Measurements from ENCODE around the gene CDK10. TPM values are rescaled to one million over a fixed set of nuclear protein-coding genes. Genes with fewer than 3 reads are reported as not detected.
"Not testable (repeated sequence)": the region's sequence is repeated elsewhere in the genome, so short reads cannot be mapped to it uniquely, and the experiment has no call there.

Gene CDK10
- total RNA-seq, 1 experiment from 2014 or later, result 52.6 TPM

DNA sequence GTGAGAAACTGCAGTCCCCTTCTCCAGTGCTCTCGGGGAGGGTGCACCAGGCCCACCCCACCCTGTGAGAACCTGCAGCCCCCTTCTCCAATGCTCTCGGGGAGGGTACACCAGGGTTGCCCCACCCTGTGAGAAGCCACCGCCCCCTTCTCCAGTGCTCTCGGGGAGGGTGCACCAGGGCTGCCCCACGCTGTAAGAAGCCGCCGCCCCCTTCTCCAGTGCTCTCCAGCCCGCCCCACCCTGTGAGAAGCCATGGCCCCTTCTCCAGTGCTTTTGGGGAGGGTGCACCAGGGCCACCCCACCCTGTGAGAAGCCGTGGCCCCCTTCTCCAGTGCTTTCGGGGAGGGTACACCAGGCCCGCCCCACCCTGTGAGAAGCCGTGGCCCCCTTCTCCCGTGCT lies 16.7 kb upstream of the CDK10 start:
- Histone ChIP-seq H3K27me3 (ENCODE audit: control insufficient read depth, insufficient read depth, low read length) (no peaks in the 10 kb centered on the region), H3K27ac (ENCODE audit: low read length) (no peak overlapping the region), H3K4me1 (ENCODE audit: control insufficient read depth, insufficient read depth, low read length) (no peaks in the 10 kb centered on the region), H3K36me3 (ENCODE audit: control insufficient read depth, insufficient read depth, low read length) (no peaks in the 10 kb centered on the region), H3K4me3 (ENCODE audit: low read depth in 2 of 2, low read length in 2 of 2) (no peak overlapping the region), H3K9me3 (ENCODE audit: control insufficient read depth, insufficient read depth, low read depth, low read length) (no peaks in the 10 kb centered on the region)
- ATAC-seq (no peak), DNase-seq (ENCODE audit: low read depth, low spot score) (no peak)
- in situ Hi-C loops (cut with HindIII; ENCODE audit: low pct_unique_long_range_greater_than_20kb, low sequenced_read_pairs) (no loop called here), intact Hi-C loops (cut with micrococcal nuclease; ENCODE audit: unreplicated experiment) (no loop called here)
- TF ChIP-seq POLR2AphosphoS5 (IDR thresholded peaks at IDR 0.05; ENCODE audit: low read depth, low read length), result no peak
- TF ChIP-seq SIN3A (IDR thresholded peaks at IDR 0.05; ENCODE audit: borderline replicate concordance, insufficient read depth, low read depth, low read length), result no peak
- TF ChIP-seq, protein P1, sequence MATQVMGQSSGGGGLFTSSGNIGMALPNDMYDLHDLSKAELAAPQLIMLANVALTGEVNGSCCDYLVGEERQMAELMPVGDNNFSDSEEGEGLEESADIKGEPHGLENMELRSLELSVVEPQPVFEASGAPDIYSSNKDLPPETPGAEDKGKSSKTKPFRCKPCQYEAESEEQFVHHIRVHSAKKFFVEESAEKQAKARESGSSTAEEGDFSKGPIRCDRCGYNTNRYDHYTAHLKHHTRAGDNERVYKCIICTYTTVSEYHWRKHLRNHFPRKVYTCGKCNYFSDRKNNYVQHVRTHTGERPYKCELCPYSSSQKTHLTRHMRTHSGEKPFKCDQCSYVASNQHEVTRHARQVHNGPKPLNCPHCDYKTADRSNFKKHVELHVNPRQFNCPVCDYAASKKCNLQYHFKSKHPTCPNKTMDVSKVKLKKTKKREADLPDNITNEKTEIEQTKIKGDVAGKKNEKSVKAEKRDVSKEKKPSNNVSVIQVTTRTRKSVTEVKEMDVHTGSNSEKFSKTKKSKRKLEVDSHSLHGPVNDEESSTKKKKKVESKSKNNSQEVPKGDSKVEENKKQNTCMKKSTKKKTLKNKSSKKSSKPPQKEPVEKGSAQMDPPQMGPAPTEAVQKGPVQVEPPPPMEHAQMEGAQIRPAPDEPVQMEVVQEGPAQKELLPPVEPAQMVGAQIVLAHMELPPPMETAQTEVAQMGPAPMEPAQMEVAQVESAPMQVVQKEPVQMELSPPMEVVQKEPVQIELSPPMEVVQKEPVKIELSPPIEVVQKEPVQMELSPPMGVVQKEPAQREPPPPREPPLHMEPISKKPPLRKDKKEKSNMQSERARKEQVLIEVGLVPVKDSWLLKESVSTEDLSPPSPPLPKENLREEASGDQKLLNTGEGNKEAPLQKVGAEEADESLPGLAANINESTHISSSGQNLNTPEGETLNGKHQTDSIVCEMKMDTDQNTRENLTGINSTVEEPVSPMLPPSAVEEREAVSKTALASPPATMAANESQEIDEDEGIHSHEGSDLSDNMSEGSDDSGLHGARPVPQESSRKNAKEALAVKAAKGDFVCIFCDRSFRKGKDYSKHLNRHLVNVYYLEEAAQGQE (IDR thresholded peaks at IDR 0.05; ENCODE audit: insufficient read depth in 1 of 2, low read depth in 2 of 2, low read length in 1 of 2), result no peak
- no peak for TF ChIP-seq TCF7L2 (IDR thresholded peaks at IDR 0.05; ENCODE audit: low read depth, low read length)
- TF ChIP-seq, protein P2, sequence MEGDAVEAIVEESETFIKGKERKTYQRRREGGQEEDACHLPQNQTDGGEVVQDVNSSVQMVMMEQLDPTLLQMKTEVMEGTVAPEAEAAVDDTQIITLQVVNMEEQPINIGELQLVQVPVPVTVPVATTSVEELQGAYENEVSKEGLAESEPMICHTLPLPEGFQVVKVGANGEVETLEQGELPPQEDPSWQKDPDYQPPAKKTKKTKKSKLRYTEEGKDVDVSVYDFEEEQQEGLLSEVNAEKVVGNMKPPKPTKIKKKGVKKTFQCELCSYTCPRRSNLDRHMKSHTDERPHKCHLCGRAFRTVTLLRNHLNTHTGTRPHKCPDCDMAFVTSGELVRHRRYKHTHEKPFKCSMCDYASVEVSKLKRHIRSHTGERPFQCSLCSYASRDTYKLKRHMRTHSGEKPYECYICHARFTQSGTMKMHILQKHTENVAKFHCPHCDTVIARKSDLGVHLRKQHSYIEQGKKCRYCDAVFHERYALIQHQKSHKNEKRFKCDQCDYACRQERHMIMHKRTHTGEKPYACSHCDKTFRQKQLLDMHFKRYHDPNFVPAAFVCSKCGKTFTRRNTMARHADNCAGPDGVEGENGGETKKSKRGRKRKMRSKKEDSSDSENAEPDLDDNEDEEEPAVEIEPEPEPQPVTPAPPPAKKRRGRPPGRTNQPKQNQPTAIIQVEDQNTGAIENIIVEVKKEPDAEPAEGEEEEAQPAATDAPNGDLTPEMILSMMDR (IDR thresholded peaks at IDR 0.05), result no peak
- ChIA-PET POLR2A (no interaction called here), CTCF (no interaction called here)
- BruUV-seq (replicated peaks), result no TSS peak

GRCh38 chr16:89670496-89671431 lies 15.7 kb upstream of the CDK10 start:
- ATAC-seq, result peak; percentile 55
- H3K4me1 ChIP-seq (ENCODE audit: control insufficient read depth, insufficient read depth, low read length), result no peaks in the 10 kb centered on the region
- intact Hi-C loops (cut with micrococcal nuclease; ENCODE audit: unreplicated experiment), result no loop called here
- TSS peak; percentile 49 for BruUV-seq (replicated peaks)
- no peaks in the 10 kb centered on the region for H3K9me3 ChIP-seq (ENCODE audit: control insufficient read depth, insufficient read depth, low read depth, low read length)
- TF ChIP-seq SIN3A (IDR thresholded peaks at IDR 0.05; ENCODE audit: borderline replicate concordance, insufficient read depth, low read depth, low read length) (no peak), POLR2AphosphoS5 (IDR thresholded peaks at IDR 0.05; ENCODE audit: low read depth, low read length) (no peak), TCF7L2 (IDR thresholded peaks at IDR 0.05; ENCODE audit: low read depth, low read length) (no peak)
- TF ChIP-seq, protein P1 (IDR thresholded peaks at IDR 0.05; ENCODE audit: insufficient read depth in 1 of 2, low read depth in 2 of 2, low read length in 1 of 2), result no peak
- TF ChIP-seq, protein P2 (IDR thresholded peaks at IDR 0.05), result no peak
- no peaks in the 10 kb centered on the region for H3K27me3 ChIP-seq (ENCODE audit: control insufficient read depth, insufficient read depth, low read length)
- no peak overlapping the region for H3K4me3 ChIP-seq (ENCODE audit: low read depth in 2 of 2, low read length in 2 of 2)
- H3K27ac ChIP-seq (ENCODE audit: low read length), result no peak overlapping the region
- DNase-seq (ENCODE audit: low read depth, low spot score), result no peak
- ChIA-PET POLR2A (no interaction called here), CTCF (no interaction called here)
- no peaks in the 10 kb centered on the region for H3K36me3 ChIP-seq (ENCODE audit: control insufficient read depth, insufficient read depth, low read length)
- in situ Hi-C loops (cut with HindIII; ENCODE audit: low pct_unique_long_range_greater_than_20kb, low sequenced_read_pairs), result no loop called here

DNA sequence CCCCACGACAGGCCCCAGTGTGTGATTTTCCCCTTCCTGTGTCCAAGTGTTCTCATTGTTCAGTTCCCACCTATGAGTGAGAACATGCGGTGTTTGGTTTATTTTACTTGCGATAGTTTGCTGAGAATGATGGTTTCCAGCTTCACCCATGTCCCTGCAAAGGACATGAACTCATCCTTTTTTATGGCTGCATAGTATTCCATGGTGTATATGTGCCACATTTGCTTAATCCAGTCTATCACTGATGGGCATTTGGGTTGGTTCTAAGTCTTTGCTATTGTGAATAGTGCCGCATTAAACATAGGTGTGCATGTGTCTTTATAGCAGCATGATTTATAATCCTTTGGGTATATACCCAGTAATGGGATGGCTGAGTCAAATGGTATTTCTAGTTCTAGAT lies 14.9 kb upstream of the CDK10 start:
- H3K4me1 ChIP-seq (ENCODE audit: control insufficient read depth, insufficient read depth, low read length); H3K4me3 ChIP-seq (ENCODE audit: low read depth in 2 of 2, low read length in 2 of 2); in situ Hi-C loops (cut with HindIII; ENCODE audit: low pct_unique_long_range_greater_than_20kb, low sequenced_read_pairs); POLR2A ChIA-PET; BruUV-seq (replicated peaks); H3K27me3 ChIP-seq (ENCODE audit: control insufficient read depth, insufficient read depth, low read length); H3K36me3 ChIP-seq (ENCODE audit: control insufficient read depth, insufficient read depth, low read length); CTCF ChIA-PET; intact Hi-C loops (cut with micrococcal nuclease; ENCODE audit: unreplicated experiment); H3K27ac ChIP-seq (ENCODE audit: low read length); DNase-seq (ENCODE audit: low read depth, low spot score); H3K9me3 ChIP-seq (ENCODE audit: control insufficient read depth, insufficient read depth, low read depth, low read length); ATAC-seq: not testable (repeated sequence)
